MM.1S (cell line): ENCODE results near the gene LDLRAD4.
"Not testable (repeated sequence)": the region's sequence is repeated elsewhere in the genome, so short reads cannot be mapped to it uniquely, and the experiment has no call there.

Experiments used
- DNase-seq: peaks from one replicate; pipeline ENCODE4 v3.0.0-alpha.2; 2015
- H2AFZ ChIP-seq: fragments of 300-600 bp; sonication (generic); 2 replicates; pipeline ENCODE4 v1.6.0; 2016; ENCODE audit warnings: antibody characterized with exemption, low read length
- H3F3A ChIP-seq: fragments of 300-600 bp; sonication (generic); 2 replicates; pipeline ENCODE4 v1.6.1; 2016; ENCODE audit warnings: mild to moderate bottlenecking, antibody characterized with exemption, low read length, moderate library complexity, mixed read lengths; ENCODE audit not compliant: insufficient read depth
- H3K27ac ChIP-seq: fragments of 300-600 bp; sonication (generic); 2 replicates; pipeline ENCODE4 v1.5.1; 2016; ENCODE audit warnings: mild to moderate bottlenecking, low read length
- H3K27me3 ChIP-seq: fragments of 300-600 bp; sonication (generic); replicated peaks from 2 replicates; pipeline ENCODE4 v1.6.0; 2016; ENCODE audit warnings: low read length; ENCODE audit not compliant: insufficient read depth
- H3K36me3 ChIP-seq: fragments of 300-600 bp; sonication (generic); replicated peaks from 2 replicates; pipeline ENCODE4 v1.6.1; 2016; ENCODE audit warnings: mild to moderate bottlenecking, low read length, mixed read lengths; ENCODE audit not compliant: insufficient read depth
- H3K4me1 ChIP-seq: fragments of 300-600 bp; sonication (generic); 2 replicates; pipeline ENCODE4 v1.6.1; 2016; ENCODE audit warnings: low read length, mixed read lengths
- H3K4me2 ChIP-seq: fragments of 300-600 bp; sonication (generic); 2 replicates; pipeline ENCODE4 v1.6.0; 2016; ENCODE audit warnings: low read depth, low read length
- H3K4me3 ChIP-seq: fragments of 300-600 bp; sonication (generic); 2 replicates; pipeline ENCODE4 v1.5.1; 2016; ENCODE audit warnings: low read length, mixed read lengths
- H3K79me2 ChIP-seq: fragments of 300-600 bp; sonication (generic); 2 replicates; pipeline ENCODE4 v1.6.1; 2016; ENCODE audit warnings: mixed run types, low read length, mixed read lengths
- H3K9ac ChIP-seq: fragments of 300-600 bp; sonication (generic); 2 replicates; pipeline ENCODE4 v1.6.1; 2016; ENCODE audit warnings: low read length, mixed read lengths
- H3K9me2 ChIP-seq: fragments of 300-600 bp; sonication (generic); replicated peaks from 2 replicates; pipeline ENCODE4 v1.6.1; 2016; ENCODE audit warnings: mild to moderate bottlenecking, low read length, mixed read lengths; ENCODE audit not compliant: insufficient read depth
- H3K9me3 ChIP-seq: fragments of 300-600 bp; sonication (generic); replicated peaks from 2 replicates; pipeline ENCODE4 v1.6.1; 2016; ENCODE audit warnings: mild to moderate bottlenecking, low read length, mixed read lengths; ENCODE audit not compliant: insufficient read depth
- H4K20me1 ChIP-seq: fragments of 300-600 bp; sonication (generic); 2 replicates; pipeline ENCODE4 v1.6.1; 2016; ENCODE audit warnings: mild to moderate bottlenecking, low read length, moderate library complexity, mixed read lengths; ENCODE audit not compliant: insufficient read depth
- CTCF ChIP-seq: fragments of 300-600 bp; sonication (generic); IDR thresholded peaks from 2 replicates; pipeline ENCODE4 v1.5.1; 2016; ENCODE audit warnings: antibody characterized with exemption, low read length, mixed read lengths
- EZH2 ChIP-seq: fragments of 300-600 bp; sonication (generic); optimal IDR thresholded peaks from 2 replicates; pipeline ENCODE3; 2017; ENCODE audit warnings: low read depth, mild to moderate bottlenecking, antibody characterized with exemption, low read length, mixed read lengths
- EZH2phosphoT487 ChIP-seq: fragments of 300-600 bp; sonication (generic); IDR thresholded peaks from 2 replicates; pipeline ENCODE4 v1.6.1; 2018; ENCODE audit warnings: antibody characterized with exemption, low read length

LDLRAD4 gene

GRCh38 chr18:13474907-13475545, 256.5 kb downstream of the LDLRAD4 start:
- Histone ChIP-seq H3K27ac (no peak overlapping the region), H3K36me3 (no peaks in the 10 kb centered on the region), H3K4me2 (no peak overlapping the region), H3K4me1 (no peaks in the 10 kb centered on the region), H2AFZ (no peak overlapping the region), H3F3A (no peaks in the 10 kb centered on the region), H3K9ac (no peak overlapping the region), H4K20me1 (no peaks in the 10 kb centered on the region), H3K9me3 (no peaks in the 10 kb centered on the region), H3K27me3 (no peaks in the 10 kb centered on the region), H3K9me2 (no peaks in the 10 kb centered on the region), H3K4me3 (no peak overlapping the region), H3K79me2 (no peaks in the 10 kb centered on the region)
- TF ChIP-seq EZH2phosphoT487 (no peak), EZH2 (no peak), CTCF (no peak)
- DNase-seq = no peak

GRCh38 chr18:13476312-13476711, 257.8 kb downstream of the LDLRAD4 start:
- not testable (repeated sequence) for H3K4me3 ChIP-seq, H3K9ac ChIP-seq, H3K9me3 ChIP-seq, H3K9me2 ChIP-seq, H3K4me2 ChIP-seq, H3K79me2 ChIP-seq, H4K20me1 ChIP-seq, H3K27me3 ChIP-seq, H3F3A ChIP-seq, DNase-seq, H2AFZ ChIP-seq, H3K27ac ChIP-seq, H3K36me3 ChIP-seq, H3K4me1 ChIP-seq

GRCh38 chr18:13477147-13477683, 258.7 kb downstream of the LDLRAD4 start:
- Histone ChIP-seq H3K4me2 (no peak overlapping the region), H3K9me3 (no peaks in the 10 kb centered on the region), H3K4me3 (no peak overlapping the region), H3K9ac (no peak overlapping the region), H3K27ac (no peak overlapping the region), H2AFZ (no peak overlapping the region), H3K27me3 (no peaks in the 10 kb centered on the region), H4K20me1 (no peaks in the 10 kb centered on the region), H3K4me1 (no peaks in the 10 kb centered on the region), H3K9me2 (no peaks in the 10 kb centered on the region), H3K36me3 (no peaks in the 10 kb centered on the region), H3K79me2 (no peaks in the 10 kb centered on the region), H3F3A (no peaks in the 10 kb centered on the region)
- no peak for TF ChIP-seq CTCF
- no peak for TF ChIP-seq EZH2
- TF ChIP-seq EZH2phosphoT487 = no peak
- DNase-seq = no peak

- Histone ChIP-seq H3K4me3 (no peak overlapping the region), H3K27ac (no peak overlapping the region), H3K36me3 (no peaks in the 10 kb centered on the region), H3K9me2 (no peaks in the 10 kb centered on the region), H3K4me1 (no peaks in the 10 kb centered on the region), H3K79me2 (no peaks in the 10 kb centered on the region), H3F3A (no peaks in the 10 kb centered on the region), H3K9me3 (no peaks in the 10 kb centered on the region), H3K9ac (no peak overlapping the region), H2AFZ (no peak overlapping the region), H3K27me3 (no peaks in the 10 kb centered on the region), H4K20me1 (no peaks in the 10 kb centered on the region), H3K4me2 (no peak overlapping the region)
- no peak for DNase-seq
- TF ChIP-seq EZH2phosphoT487 = no peak
Observed at GRCh38 chr18:13480571-13481255, 262.2 kb downstream of the LDLRAD4 start.
